GM20431 (cell line): ENCODE data around the gene PSMB10.
"Not testable (repeated sequence)": the region's sequence is repeated elsewhere in the genome, so short reads cannot be mapped to it uniquely, and the experiment has no call there.

Experiments
- in situ Hi-C: fragments of 300-500 bp; cut with MseI, MboI; formaldehyde crosslinking; loops from one replicate; pipeline ENCODE4 v1.15.0; 2020; ENCODE audit warnings: low sequenced_read_pairs; ENCODE audit not compliant: unreplicated experiment

Gene PSMB10

GRCh38 chr16:67943619-67944504 is 7.2 kb upstream of the PSMB10 start, which contains the start of gene LCAT:
LCAT (minus strand) TSS chr16:67944120; CDS start chr16:67944101, 19 bp downstream.
- in situ Hi-C loops: no loop called here

GRCh38 chr16:67943256-67943618 is 6.6 kb upstream of the PSMB10 start:
- in situ Hi-C loops: no loop called here

GRCh38 chr16:67942510-67943255 is 6.0 kb upstream of the PSMB10 start:
- in situ Hi-C loops: no loop called here

GRCh38 chr16:67942200-67942509 is 5.5 kb upstream of the PSMB10 start:
- in situ Hi-C loops: no loop called here

GRCh38 chr16:67941469-67942199 is 5.0 kb upstream of the PSMB10 start:
- in situ Hi-C loops: no loop called here

GRCh38 chr16:67940446-67941089 is 3.9 kb upstream of the PSMB10 start:
- in situ Hi-C loops: no loop called here

GRCh38 chr16:67939507-67940445 is 3.1 kb upstream of the PSMB10 start:
- in situ Hi-C loops: no loop called here

- in situ Hi-C loops: not testable (repeated sequence)
Measured at GRCh38 chr16:67937713-67938112, 1.1 kb upstream of the PSMB10 start.

- in situ Hi-C loops: no loop called here
Measured at GRCh38 chr16:67936880-67937605, 393 bp upstream of the PSMB10 start.

- in situ Hi-C loops: no loop called here
Measured at GRCh38 chr16:67935402-67936123, 1.1 kb downstream of the PSMB10 start.

- in situ Hi-C loops: no loop called here
Measured at GRCh38 chr16:67935101-67935401, 1.6 kb downstream of the PSMB10 start.

- in situ Hi-C loops: no loop called here
Measured at GRCh38 chr16:67934306-67935100, 2.1 kb downstream of the PSMB10 start.

GRCh38 chr16:67933805-67934204 is 2.8 kb downstream of the PSMB10 start:
- in situ Hi-C loops: no loop called here

GRCh38 chr16:67932462-67932840 is 4.2 kb downstream of the PSMB10 start:
- in situ Hi-C loops: no loop called here

GRCh38 chr16:67931712-67932461 is 4.8 kb downstream of the PSMB10 start, which contains the start of gene CTRL:
CTRL (minus strand) TSS chr16:67931862; CDS start chr16:67931852, 10 bp downstream.
- in situ Hi-C loops: no loop called here

- in situ Hi-C loops: no loop called here
Measured at GRCh38 chr16:67930678-67931211, 5.9 kb downstream of the PSMB10 start.
